Measurements from ENCODE around the gene RTL5. TPM values are rescaled to one million over a fixed set of nuclear protein-coding genes. Genes with fewer than 3 reads are reported as not detected.

Gene RTL5
- total RNA-seq, 6 donors from 2014 or later: 2.7 to 15.7 (median 6.4) TPM

- no peaks in the 10 kb centered on the region for H3K36me3 ChIP-seq
- no peak overlapping the region for H3K4me3 ChIP-seq
- H3K4me1 ChIP-seq: peaks cover 0 to 4% (median 0%) of the 10 kb centered on the region in 4 donors
- ATAC-seq (ENCODE audit: low FRiP score in 2 of 2) (no peak), DNase-seq (no peak)
- WGBS, 2 donors: 88 to 97% methylated on average over 3 to 10 of the region's 10 CpGs
- no peaks in the 10 kb centered on the region for H3K9me3 ChIP-seq
- H3K27ac ChIP-seq: peak overlapping the region in 1 of 4 donors; percentile 24
- no peaks in the 10 kb centered on the region for H3K27me3 ChIP-seq
- no peak for TF ChIP-seq POLR2AphosphoS5 (IDR thresholded peaks at IDR 0.05)
- TF ChIP-seq CTCF (IDR thresholded peaks at IDR 0.05): no peak
- no peak for TF ChIP-seq POLR2A (IDR thresholded peaks at IDR 0.05)
- TF ChIP-seq EP300 (IDR thresholded peaks at IDR 0.05): no peak
These were observed 23.0 kb downstream of the RTL5 start for GRCh38 chrX:72108666-72109065.

GRCh38 chrX:72107841-72108595 is 23.7 kb downstream of the RTL5 start:
- Histone ChIP-seq H3K27me3 (no peaks in the 10 kb centered on the region), H3K36me3 (no peaks in the 10 kb centered on the region), H3K9me3 (no peaks in the 10 kb centered on the region), H3K4me1 (peaks cover 0 to 3% (median 0%) of the 10 kb centered on the region in 4 donors), H3K27ac (peak overlapping the region in 2 of 4 donors; percentile 24 to 46), H3K4me3 (no peak overlapping the region)
- ATAC-seq (ENCODE audit: low FRiP score in 2 of 2): no peak
- 75 to 91% methylated on average over 5 to 12 of the region's 12 CpGs for WGBS, 2 donors
- DNase-seq: no peak
- TF ChIP-seq EP300 (IDR thresholded peaks at IDR 0.05) (no peak), CTCF (IDR thresholded peaks at IDR 0.05) (no peak), POLR2A (IDR thresholded peaks at IDR 0.05) (no peak), POLR2AphosphoS5 (IDR thresholded peaks at IDR 0.05) (no peak)

GRCh38 chrX:72107320-72107719 is 24.4 kb downstream of the RTL5 start:
- TF ChIP-seq POLR2A (IDR thresholded peaks at IDR 0.05) (no peak), POLR2AphosphoS5 (IDR thresholded peaks at IDR 0.05) (no peak), EP300 (IDR thresholded peaks at IDR 0.05) (no peak), CTCF (IDR thresholded peaks at IDR 0.05) (no peak)
- H3K27ac ChIP-seq: peak overlapping the region in 2 of 4 donors; percentile 24 to 46
- WGBS, 2 donors: 56 to 74% methylated on average over 5 to 6 of the region's 6 CpGs
- H3K9me3 ChIP-seq: no peaks in the 10 kb centered on the region
- H3K27me3 ChIP-seq: no peaks in the 10 kb centered on the region
- H3K4me1 ChIP-seq: peaks cover 0 to 10% (median under 1%) of the 10 kb centered on the region in 4 donors
- H3K36me3 ChIP-seq: no peaks in the 10 kb centered on the region
- H3K4me3 ChIP-seq: no peak overlapping the region
- DNase-seq: peak in 1 of 2 donors; percentile 61
- peak in 1 of 2 donors; percentile 26 for ATAC-seq (ENCODE audit: low FRiP score in 2 of 2)

GRCh38 chrX:72105436-72105835 is 26.3 kb downstream of the RTL5 start:
- Histone ChIP-seq H3K4me3 (no peak overlapping the region), H3K36me3 (no peaks in the 10 kb centered on the region), H3K9me3 (no peaks in the 10 kb centered on the region), H3K4me1 (peaks cover 3 to 17% (median 9%) of the 10 kb centered on the region in 4 donors), H3K27ac (no peak overlapping the region), H3K27me3 (no peaks in the 10 kb centered on the region)
- no peak for DNase-seq
- ATAC-seq (ENCODE audit: low FRiP score in 2 of 2): peak in 1 of 2 donors; percentile 19
- TF ChIP-seq POLR2A (IDR thresholded peaks at IDR 0.05) (no peak), CTCF (IDR thresholded peaks at IDR 0.05) (no peak), EP300 (IDR thresholded peaks at IDR 0.05) (no peak), POLR2AphosphoS5 (IDR thresholded peaks at IDR 0.05) (peak in 1 of 2 donors; percentile 14)
- WGBS, 2 donors: 67 to 74% methylated on average over 3 to 6 of the region's 6 CpGs

Measured in upper lobe of left lung (tissue), 6 donors.